NK-92 (cell line): ENCODE measurements around the gene FASTKD1.
A peak's percentile ranks its signal among the peaks of the same experiment; 100 is the strongest.
"Not testable (repeated sequence)": the region's sequence is repeated elsewhere in the genome, so short reads cannot be mapped to it uniquely, and the experiment has no call there.

ENCODE experiments used
- DNase-seq: peaks from one replicate; lab custom pipeline; 2025; ENCODE audit not compliant: unreplicated experiment; lab: John Stamatoyannopoulos, UW

Gene FASTKD1

GRCh38 chr2:169573160-169573973, at the start of gene FASTKD1:
TSS of gene FASTKD1 (minus strand) at chr2:169573865. CDS start at chr2:169572029, 1,836 bp downstream.
- peak; percentile 29 for DNase-seq

- DNase-seq, result no peak
These were observed 49.6 kb upstream of the FASTKD1 start for GRCh38 chr2:169623235-169623634.

- DNase-seq, result no peak
These were observed 46.8 kb upstream of the FASTKD1 start for GRCh38 chr2:169620509-169620908.

GRCh38 chr2:169619946-169620345, 46.3 kb upstream of the FASTKD1 start:
- no peak for DNase-seq

GRCh38 chr2:169615982-169616381, 42.3 kb upstream of the FASTKD1 start:
- DNase-seq, result not testable (repeated sequence)

- DNase-seq, result no peak
These were observed 40.2 kb upstream of the FASTKD1 start for GRCh38 chr2:169613876-169614275.

- no peak for DNase-seq
These were observed 35.6 kb upstream of the FASTKD1 start for GRCh38 chr2:169609264-169609663.

- DNase-seq, result no peak
These were observed 25.9 kb upstream of the FASTKD1 start for GRCh38 chr2:169599568-169599967.

GRCh38 chr2:169598982-169599381, 25.3 kb upstream of the FASTKD1 start:
- no peak for DNase-seq

GRCh38 chr2:169596546-169596945, 22.9 kb upstream of the FASTKD1 start:
- not testable (repeated sequence) for DNase-seq

GRCh38 chr2:169590804-169591203, 17.1 kb upstream of the FASTKD1 start:
- DNase-seq, result no peak

- DNase-seq, result no peak
These were observed 12.0 kb upstream of the FASTKD1 start for GRCh38 chr2:169585673-169586072.

GRCh38 chr2:169584005-169584877, 10.6 kb upstream of the FASTKD1 start, which contains the start of gene PPIG:
TSS of gene PPIG (plus strand) at chr2:169584351. CDS start at chr2:169604042, 19,691 bp downstream.
- peak; percentile 41 for DNase-seq

- DNase-seq, result no peak
These were observed 9.9 kb upstream of the FASTKD1 start for GRCh38 chr2:169583518-169583917.

- DNase-seq, result not testable (repeated sequence)
These were observed 9.0 kb upstream of the FASTKD1 start for GRCh38 chr2:169582552-169583266.

GRCh38 chr2:169579044-169579443, 5.4 kb upstream of the FASTKD1 start:
- no peak for DNase-seq

GRCh38 chr2:169575264-169575663, 1.6 kb upstream of the FASTKD1 start:
- DNase-seq, result not testable (repeated sequence)

- DNase-seq, result not testable (repeated sequence)
These were observed 874 bp upstream of the FASTKD1 start for GRCh38 chr2:169574539-169574938.

GRCh38 chr2:169573974-169574299, 272 bp upstream of the FASTKD1 start:
- no peak for DNase-seq

GRCh38 chr2:169572821-169573159, 875 bp downstream of the FASTKD1 start:
- DNase-seq, result no peak

- no peak for DNase-seq
These were observed 1.5 kb downstream of the FASTKD1 start for GRCh38 chr2:169572189-169572588.
